ENCODE data around the gene MSANTD2. TPM values are rescaled to one million over a fixed set of nuclear protein-coding genes. Genes with fewer than 3 reads are reported as not detected.
A peak's percentile ranks its signal among the peaks of the same experiment; 100 is the strongest.

Gene MSANTD2
- total and polyA plus RNA-seq, 9 of the 15 experiments (the other 6 are each of a cell fraction or from before 2014, with no cell fraction given): 1.3 to 9.9 (median 5.3) TPM

- H3K9me1 ChIP-seq (ENCODE audit: control insufficient read depth, insufficient read depth, low read length): no peaks in the 10 kb centered on the region
- H3K4me2 ChIP-seq (ENCODE audit: insufficient read depth, low read length): peak overlapping the region; percentile 93
- H3K36me3 ChIP-seq (ENCODE audit: control insufficient read depth, insufficient read depth, low read length): no peaks in the 10 kb centered on the region
- peaks cover 0 to 36% of the 10 kb centered on the region in 2 experiments; a peak in 4 of 5 replicates for H3K4me1 ChIP-seq (replicated peaks in 1 of 2; ENCODE audit: control insufficient read depth in 2 of 2, insufficient read depth in 2 of 2, low read length in 2 of 2)
- TF ChIP-seq NFXL1 (CRISPR knock-in tag; IDR thresholded peaks at IDR 0.05) (no peak), ZNF408 (CRISPR knock-in tag; IDR thresholded peaks at IDR 0.05; ENCODE audit: low read depth) (no peak), ZNF280B (CRISPR knock-in tag; IDR thresholded peaks at IDR 0.05) (no peak), CBX1 (IDR thresholded peaks at IDR 0.05; ENCODE audit: low read depth) (0 out of 2 replicates have a peak, but pooled peaks have one; percentile 13), ZBTB49 (CRISPR knock-in tag; IDR thresholded peaks at IDR 0.05; ENCODE audit: borderline replicate concordance) (no peak), SNRNP70 (optimal IDR thresholded peaks at IDR 0.05; ENCODE audit: low read depth, low read length) (no peak)
- H4K20me1 ChIP-seq (replicated peaks; ENCODE audit: control insufficient read depth, insufficient read depth, low read length): no peaks in the 10 kb centered on the region
- H2AFZ ChIP-seq (ENCODE audit: low read depth, low read length): peak overlapping the region; percentile 56; the same call in 1 of the 2 replicates
- no TSS peak for BruUV-seq (replicated peaks)
- WGBS (ENCODE audit: insufficient coverage, low coverage, missing lambda C conversion rate): 34% methylated on average over 12 of the region's 25 CpGs
- DNase-seq (ENCODE audit: extremely low read depth in 1 of 4, low spot score in 3 of 4) (no peak), ATAC-seq (no peak), FAIRE-seq (no peak)
- peak overlapping the region; percentile 46 for H3K4me3 ChIP-seq
- in situ Hi-C loops (cut with MboI): loop anchor here (10.0 kb wide), 2 partner anchors 87 to 347 kb away; partner anchors contain the start of genes SIAE and SPA17
- POLR2A ChIA-PET: interaction anchor here (0.6 to 1.0 kb wide), 4 partner anchors 37 to 1127 kb away, joined by 3 to 4 read pairs (median 3); no protein-coding TSS in a partner anchor
- H3K79me2 ChIP-seq (ENCODE audit: control insufficient read depth, insufficient read depth, low read length): no peaks in the 10 kb centered on the region
- CTCF ChIA-PET (ENCODE audit: low intra/inter-chr PET ratio): interaction anchor here (0.6 to 2.6 kb wide), 4 partner anchors 26 to 92 kb away, joined by 3 to 24 read pairs (median 12); no protein-coding TSS in a partner anchor
- intact Hi-C loops (cut with micrococcal nuclease): loop anchor here (10.0 kb wide), 1 partner anchor 347 kb away; no protein-coding TSS in a partner anchor
- peaks cover 3 to 38% of the 10 kb centered on the region in 2 experiments; a peak in 4 of 5 replicates for H3K27me3 ChIP-seq (ENCODE audit: control insufficient read depth in 2 of 2, insufficient read depth in 2 of 2, low read length in 2 of 2)
- H3K9me3 ChIP-seq (replicated peaks; ENCODE audit: control insufficient read depth, insufficient read depth, low read depth, low read length): no peaks in the 10 kb centered on the region
- peak overlapping the region in 1 of 2 experiments; percentile 91; a peak in 2 of 4 replicates for H3K9ac ChIP-seq (ENCODE audit: insufficient read depth in 1 of 2, low read depth in 2 of 2, low read length in 2 of 2)
- no peak overlapping the region for H3K27ac ChIP-seq (ENCODE audit: extremely low read depth, low read depth, low read length)
Observed at GRCh38 chr11:124761301-124762104, 38.7 kb downstream of the MSANTD2 start.
